Smooth muscle cell (in vitro differentiated cells): Measurements from ENCODE around the gene EPHB1. TPM values are rescaled to one million over a fixed set of nuclear protein-coding genes. Genes with fewer than 3 reads are reported as not detected.

Experiments
- DNase-seq: peaks from one replicate; lab custom pipeline; 2025; ENCODE audit not compliant: unreplicated experiment; lab: John Stamatoyannopoulos, UW
- H2AFZ ChIP-seq: fragments of 200-600 bp; sonication (generic); 2 replicates; pipeline ENCODE4 v1.6.0; 2016; ENCODE audit warnings: antibody characterized with exemption, low read depth, mild to moderate bottlenecking
- H3F3A ChIP-seq: fragments of 200-600 bp; sonication (generic); 2 replicates; pipeline ENCODE4 v1.6.0; 2017; ENCODE audit warnings: antibody characterized with exemption, low read depth
- H3K27ac ChIP-seq: fragments of 200-600 bp; sonication (generic); 2 replicates; pipeline ENCODE4 v1.5.1; 2016; ENCODE audit warnings: low read depth, mild to moderate bottlenecking
- H3K27me3 ChIP-seq: fragments of 200-600 bp; sonication (generic); 2 replicates; pipeline ENCODE4 v1.6.1; 2016; ENCODE audit warnings: low read depth, mild to moderate bottlenecking
- H3K36me3 ChIP-seq: fragments of 200-600 bp; sonication (generic); 2 replicates; pipeline ENCODE4 v1.5.1; 2016; ENCODE audit warnings: low read depth
- H3K4me1 ChIP-seq: fragments of 200-600 bp; sonication (generic); 2 replicates; pipeline ENCODE4 v1.5.1; 2016; ENCODE audit warnings: low read depth
- H3K4me2 ChIP-seq: fragments of 200-600 bp; sonication (generic); 2 replicates; pipeline ENCODE4 v1.6.0; 2016; ENCODE audit warnings: mild to moderate bottlenecking
- H3K4me3 ChIP-seq: fragments of 200-600 bp; sonication (generic); 2 replicates; pipeline ENCODE4 v1.5.1; 2016; ENCODE audit warnings: mild to moderate bottlenecking
- H3K79me2 ChIP-seq: fragments of 200-600 bp; sonication (generic); 2 replicates; pipeline ENCODE4 v1.6.0; 2016; ENCODE audit warnings: low read depth, mild to moderate bottlenecking
- H3K9ac ChIP-seq: fragments of 200-600 bp; sonication (generic); 2 replicates; pipeline ENCODE4 v1.6.0; 2016; ENCODE audit warnings: low read depth
- H3K9me3 ChIP-seq: fragments of 200-600 bp; sonication (generic); replicated peaks from 2 replicates; pipeline ENCODE4 v1.5.1; 2016; ENCODE audit warnings: low read depth
- H4K20me1 ChIP-seq: fragments of 200-600 bp; sonication (generic); 2 replicates; pipeline ENCODE4 v1.6.0; 2016; ENCODE audit warnings: low read depth
- WGBS: methylation state at CpG from one replicate; pipeline ENCODE4 v1.1.7; 2016; ENCODE audit warnings: low lambda C conversion rate; 5-methylcytosine and 5-hydroxymethylcytosine counted together
- polyA plus RNA-seq: library from polyadenylated mRNA; unstranded; fragments of >200 nt; fragmentation: Nextera tagmentation; extraction: Ambion mirVana; gene quantifications from 2 replicates; pipeline ENCODE4 v1.2.1, GENCODE V29; 2016
- total RNA-seq: library from RNA; depleted of rRNA; stranded (reverse); fragments of >200 nt; gene quantifications from 2 replicates; pipeline ENCODE4 v1.2.3, GENCODE V29; 2014
- TF ChIP-seq, protein P1 (sequence below): fragments of 200-600 bp; sonication (generic); IDR thresholded peaks from 2 replicates; pipeline ENCODE4 v1.5.1; 2017; ENCODE audit warnings: borderline replicate concordance, mild to moderate bottlenecking, antibody characterized with exemption; ENCODE audit not compliant: insufficient read depth, poor library complexity, severe bottlenecking

The EPHB1 gene
- total and polyA plus RNA-seq, 2 experiments from 2014 or later: 2.5 to 2.6 TPM

DNA sequence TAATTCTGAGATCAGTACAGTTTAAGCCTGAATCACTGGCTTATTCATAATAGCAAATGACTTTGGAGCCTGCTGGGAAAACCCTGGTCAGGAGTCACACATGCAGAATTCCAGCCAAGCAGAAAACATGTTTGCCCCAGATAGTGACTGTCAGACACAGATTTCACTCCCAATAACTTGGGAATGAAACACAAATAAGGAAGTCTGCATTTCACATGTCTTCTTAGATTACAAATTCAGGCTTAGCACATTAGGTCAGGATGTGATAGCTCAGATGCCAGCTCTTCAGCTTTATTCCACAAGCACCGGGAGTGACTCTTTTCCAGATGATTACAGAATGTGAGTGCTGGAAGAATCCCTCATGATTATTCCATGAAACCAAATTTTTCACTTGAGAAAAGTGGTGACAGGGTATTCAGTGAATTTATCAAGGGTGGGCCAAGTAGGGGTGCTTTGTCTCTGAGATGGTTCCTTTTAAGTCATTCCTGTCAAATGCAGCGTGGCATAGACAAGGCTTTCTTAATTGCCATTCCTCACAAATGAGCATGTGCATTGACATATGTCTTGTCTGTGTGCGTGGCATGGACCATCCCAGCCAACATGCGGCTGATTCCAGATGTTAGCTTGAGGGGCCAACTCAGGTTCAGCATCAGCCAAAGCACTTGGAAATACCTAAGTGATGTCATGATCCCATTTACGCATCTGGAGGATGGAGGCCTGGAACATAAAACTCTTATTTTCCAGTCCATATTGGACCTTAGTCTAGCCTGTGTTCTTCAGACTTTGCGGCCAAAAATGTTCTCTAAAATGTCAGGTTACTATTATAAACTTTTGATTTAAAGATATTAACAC is 191.0 kb downstream of the EPHB1 start:
- Histone ChIP-seq H3F3A (no peaks in the 10 kb centered on the region), H3K36me3 (no peaks in the 10 kb centered on the region), H3K27ac (no peak overlapping the region), H3K4me3 (no peak overlapping the region), H3K79me2 (no peaks in the 10 kb centered on the region), H3K9ac (no peak overlapping the region), H2AFZ (no peak overlapping the region), H3K4me2 (peak overlapping the region; percentile 21), H4K20me1 (no peaks in the 10 kb centered on the region), H3K9me3 (no peaks in the 10 kb centered on the region), H3K4me1 (peaks cover 13% of the 10 kb centered on the region), H3K27me3 (peaks cover 32% of the 10 kb centered on the region)
- TF ChIP-seq, protein P1, sequence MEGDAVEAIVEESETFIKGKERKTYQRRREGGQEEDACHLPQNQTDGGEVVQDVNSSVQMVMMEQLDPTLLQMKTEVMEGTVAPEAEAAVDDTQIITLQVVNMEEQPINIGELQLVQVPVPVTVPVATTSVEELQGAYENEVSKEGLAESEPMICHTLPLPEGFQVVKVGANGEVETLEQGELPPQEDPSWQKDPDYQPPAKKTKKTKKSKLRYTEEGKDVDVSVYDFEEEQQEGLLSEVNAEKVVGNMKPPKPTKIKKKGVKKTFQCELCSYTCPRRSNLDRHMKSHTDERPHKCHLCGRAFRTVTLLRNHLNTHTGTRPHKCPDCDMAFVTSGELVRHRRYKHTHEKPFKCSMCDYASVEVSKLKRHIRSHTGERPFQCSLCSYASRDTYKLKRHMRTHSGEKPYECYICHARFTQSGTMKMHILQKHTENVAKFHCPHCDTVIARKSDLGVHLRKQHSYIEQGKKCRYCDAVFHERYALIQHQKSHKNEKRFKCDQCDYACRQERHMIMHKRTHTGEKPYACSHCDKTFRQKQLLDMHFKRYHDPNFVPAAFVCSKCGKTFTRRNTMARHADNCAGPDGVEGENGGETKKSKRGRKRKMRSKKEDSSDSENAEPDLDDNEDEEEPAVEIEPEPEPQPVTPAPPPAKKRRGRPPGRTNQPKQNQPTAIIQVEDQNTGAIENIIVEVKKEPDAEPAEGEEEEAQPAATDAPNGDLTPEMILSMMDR: no peak
- 59% methylated on average over 6 of the region's 6 CpGs for WGBS
- DNase-seq: no peak

DNA sequence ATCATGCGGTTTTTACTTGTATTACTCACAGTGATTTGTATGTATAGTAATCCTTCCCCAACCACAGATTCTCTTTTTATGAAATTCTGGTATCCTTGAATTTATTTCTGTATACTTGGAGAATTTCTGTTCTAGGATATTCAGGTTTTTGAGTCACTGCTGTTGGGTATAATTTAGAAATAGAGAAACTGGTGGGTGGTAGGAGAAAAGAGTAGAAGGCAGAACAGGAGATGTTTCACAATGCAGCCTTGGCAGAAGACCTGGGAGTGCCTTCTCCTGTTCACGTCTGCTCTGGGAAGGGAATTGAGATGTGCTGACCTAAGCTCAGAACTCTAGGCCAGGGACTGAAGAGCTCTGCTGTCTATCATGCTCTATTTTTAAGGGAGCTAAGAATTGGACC is 193.6 kb downstream of the EPHB1 start:
- H3K79me2 ChIP-seq: no peaks in the 10 kb centered on the region
- no peaks in the 10 kb centered on the region for H3F3A ChIP-seq
- DNase-seq: no peak
- no peak overlapping the region for H3K27ac ChIP-seq
- no peaks in the 10 kb centered on the region for H3K9me3 ChIP-seq
- H3K4me1 ChIP-seq: peaks cover 22% of the 10 kb centered on the region
- H3K9ac ChIP-seq: no peak overlapping the region
- no peaks in the 10 kb centered on the region for H4K20me1 ChIP-seq
- no peaks in the 10 kb centered on the region for H3K36me3 ChIP-seq
- no peak overlapping the region for H3K4me2 ChIP-seq
- TF ChIP-seq, protein P1: no peak
- peaks cover 16% of the 10 kb centered on the region for H3K27me3 ChIP-seq
- H2AFZ ChIP-seq: no peak overlapping the region
- no peak overlapping the region for H3K4me3 ChIP-seq
- 72% methylated on average over 2 of the region's 2 CpGs for WGBS

DNA sequence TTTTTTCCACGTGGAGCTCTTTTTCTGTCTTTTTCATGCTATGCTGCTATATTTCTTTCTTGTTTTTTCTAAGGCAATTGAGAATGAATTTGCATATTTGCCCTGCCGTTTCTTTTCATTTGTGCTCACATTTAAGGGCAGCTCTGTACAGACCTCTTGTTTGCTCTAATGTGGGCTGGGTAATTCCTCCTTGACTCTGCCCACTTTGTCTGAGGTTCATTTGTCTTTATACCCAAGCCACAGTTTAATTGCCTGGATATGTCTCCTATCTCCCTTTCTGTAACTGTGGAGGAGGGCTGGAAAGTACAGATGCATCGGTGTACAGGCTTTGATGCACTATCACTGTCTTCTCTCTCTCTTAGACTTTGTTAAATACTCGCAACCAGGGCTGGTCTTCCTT is 195.9 kb downstream of the EPHB1 start:
- H3K36me3 ChIP-seq: no peaks in the 10 kb centered on the region
- no peaks in the 10 kb centered on the region for H3K79me2 ChIP-seq
- peaks cover 22% of the 10 kb centered on the region for H3K4me1 ChIP-seq
- H3K4me3 ChIP-seq: no peak overlapping the region
- H3K27me3 ChIP-seq: peaks cover 11% of the 10 kb centered on the region
- no peak overlapping the region for H3K27ac ChIP-seq
- H3K9ac ChIP-seq: no peak overlapping the region
- 52% methylated on average over 4 of the region's 4 CpGs for WGBS
- H3F3A ChIP-seq: no peaks in the 10 kb centered on the region
- no peak overlapping the region for H2AFZ ChIP-seq
- H4K20me1 ChIP-seq: no peaks in the 10 kb centered on the region
- no peak for DNase-seq
- TF ChIP-seq, protein P1: no peak
- no peaks in the 10 kb centered on the region for H3K9me3 ChIP-seq
- no peak overlapping the region for H3K4me2 ChIP-seq
